ENCODE data around the gene PCBP3.

DNA sequence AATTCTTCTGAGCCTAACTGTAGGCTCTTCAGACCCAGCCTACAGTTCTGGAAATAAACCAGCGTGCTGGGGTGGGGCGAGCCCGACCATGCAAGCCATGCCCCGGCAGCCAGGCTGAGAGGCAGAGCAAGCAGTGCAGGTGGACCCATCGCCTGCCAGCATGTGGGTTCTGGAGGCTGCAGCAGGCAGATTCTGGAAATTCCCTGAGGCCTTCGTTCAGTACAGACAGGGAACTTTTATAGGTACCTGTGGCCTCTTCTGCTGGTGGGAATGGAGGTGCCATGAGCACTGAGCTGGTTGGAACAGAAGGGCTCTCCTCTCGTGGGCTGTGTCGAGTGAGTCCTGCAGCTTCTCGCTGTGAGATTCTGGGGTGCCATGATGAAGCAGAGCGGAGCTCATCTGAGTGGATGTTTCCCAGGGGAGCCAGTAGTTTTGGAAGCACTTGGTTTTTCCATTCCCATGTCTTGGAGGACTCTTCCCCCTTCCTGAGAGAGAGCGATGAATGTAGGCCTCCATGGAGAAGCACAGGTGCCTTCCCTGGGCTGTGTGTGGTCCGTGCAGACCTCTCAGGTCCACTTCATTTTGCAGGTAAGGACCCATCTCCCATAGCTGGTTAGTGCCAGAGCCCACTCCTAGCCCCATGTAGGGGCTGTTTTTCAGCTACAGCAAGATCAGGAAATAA, 94.1 kb downstream of the PCBP3 start:
- TF ChIP-seq, protein P1, sequence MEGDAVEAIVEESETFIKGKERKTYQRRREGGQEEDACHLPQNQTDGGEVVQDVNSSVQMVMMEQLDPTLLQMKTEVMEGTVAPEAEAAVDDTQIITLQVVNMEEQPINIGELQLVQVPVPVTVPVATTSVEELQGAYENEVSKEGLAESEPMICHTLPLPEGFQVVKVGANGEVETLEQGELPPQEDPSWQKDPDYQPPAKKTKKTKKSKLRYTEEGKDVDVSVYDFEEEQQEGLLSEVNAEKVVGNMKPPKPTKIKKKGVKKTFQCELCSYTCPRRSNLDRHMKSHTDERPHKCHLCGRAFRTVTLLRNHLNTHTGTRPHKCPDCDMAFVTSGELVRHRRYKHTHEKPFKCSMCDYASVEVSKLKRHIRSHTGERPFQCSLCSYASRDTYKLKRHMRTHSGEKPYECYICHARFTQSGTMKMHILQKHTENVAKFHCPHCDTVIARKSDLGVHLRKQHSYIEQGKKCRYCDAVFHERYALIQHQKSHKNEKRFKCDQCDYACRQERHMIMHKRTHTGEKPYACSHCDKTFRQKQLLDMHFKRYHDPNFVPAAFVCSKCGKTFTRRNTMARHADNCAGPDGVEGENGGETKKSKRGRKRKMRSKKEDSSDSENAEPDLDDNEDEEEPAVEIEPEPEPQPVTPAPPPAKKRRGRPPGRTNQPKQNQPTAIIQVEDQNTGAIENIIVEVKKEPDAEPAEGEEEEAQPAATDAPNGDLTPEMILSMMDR (IDR thresholded peaks at IDR 0.05; ENCODE audit: insufficient read depth, low read length) = no peak
- TF ChIP-seq POLR2AphosphoS5 (IDR thresholded peaks at IDR 0.05; ENCODE audit: low read depth) = no peak
